ENCODE data around the gene GPA33. TPM values are rescaled to one million over a fixed set of nuclear protein-coding genes. Genes with fewer than 3 reads are reported as not detected.
A peak's percentile ranks its signal among the peaks of the same experiment; 100 is the strongest.
"Not testable (repeated sequence)": the region's sequence is repeated elsewhere in the genome, so short reads cannot be mapped to it uniquely, and the experiment has no call there.

Gene GPA33
- total RNA-seq, 1 donor from 2014 or later: 1.4 TPM

GRCh38 chr1:167056529-167057231 lies 33.5 kb downstream of the GPA33 start:
- DNase-seq (ENCODE audit: low spot score): no peak

- DNase-seq (ENCODE audit: low spot score): no peak
Observed at GRCh38 chr1:167054946-167055630, 35.1 kb downstream of the GPA33 start.

- DNase-seq (ENCODE audit: low spot score): no peak
Observed at GRCh38 chr1:167054531-167054930, 35.6 kb downstream of the GPA33 start.

- no peak for DNase-seq (ENCODE audit: low spot score)
Observed at GRCh38 chr1:167052389-167052788, 37.8 kb downstream of the GPA33 start.

GRCh38 chr1:167051907-167052306 lies 38.3 kb downstream of the GPA33 start:
- DNase-seq (ENCODE audit: low spot score): no peak

GRCh38 chr1:167043752-167044488 lies 46.3 kb downstream of the GPA33 start:
- peak; percentile 67 for DNase-seq (ENCODE audit: low spot score)

GRCh38 chr1:167033646-167034045 lies 56.5 kb downstream of the GPA33 start:
- DNase-seq (ENCODE audit: low spot score): no peak

- not testable (repeated sequence) for DNase-seq (ENCODE audit: low spot score)
Observed at GRCh38 chr1:167029553-167029952, 60.6 kb downstream of the GPA33 start.

- DNase-seq (ENCODE audit: low spot score): no peak
Observed at GRCh38 chr1:167022384-167022783, 67.8 kb downstream of the GPA33 start.

GRCh38 chr1:167016100-167016750 lies 74.0 kb downstream of the GPA33 start:
- DNase-seq (ENCODE audit: low spot score): no peak

- DNase-seq (ENCODE audit: low spot score): no peak
Observed at GRCh38 chr1:167013108-167013929, 76.9 kb downstream of the GPA33 start.

GRCh38 chr1:167012570-167012969 lies 77.6 kb downstream of the GPA33 start:
- DNase-seq (ENCODE audit: low spot score): no peak

- DNase-seq (ENCODE audit: low spot score): no peak
Observed at GRCh38 chr1:167011560-167012191, 78.5 kb downstream of the GPA33 start.

- DNase-seq (ENCODE audit: low spot score): no peak
Observed at GRCh38 chr1:167003711-167004110, 86.5 kb downstream of the GPA33 start.

Other genes with a start within 250 kb of the GPA33 start
- gene TADA1, start 214.1 kb downstream of the GPA33 start, total RNA-seq: 9.6 TPM
- 2.0 TPM for gene ILDR2, start 114.8 kb downstream of the GPA33 start, total RNA-seq
- gene MAEL, start 101.1 kb downstream of the GPA33 start, total RNA-seq: not detected
- gene STYXL2, start 3.7 kb upstream of the GPA33 start, total RNA-seq: 3.1 TPM
- gene POU2F1, start 130.5 kb upstream of the GPA33 start, total RNA-seq: 12.5 TPM